ENCODE data around the gene MAGED4.
"Not testable (repeated sequence)": the region's sequence is repeated elsewhere in the genome, so short reads cannot be mapped to it uniquely, and the experiment has no call there.

The MAGED4 gene

DNA sequence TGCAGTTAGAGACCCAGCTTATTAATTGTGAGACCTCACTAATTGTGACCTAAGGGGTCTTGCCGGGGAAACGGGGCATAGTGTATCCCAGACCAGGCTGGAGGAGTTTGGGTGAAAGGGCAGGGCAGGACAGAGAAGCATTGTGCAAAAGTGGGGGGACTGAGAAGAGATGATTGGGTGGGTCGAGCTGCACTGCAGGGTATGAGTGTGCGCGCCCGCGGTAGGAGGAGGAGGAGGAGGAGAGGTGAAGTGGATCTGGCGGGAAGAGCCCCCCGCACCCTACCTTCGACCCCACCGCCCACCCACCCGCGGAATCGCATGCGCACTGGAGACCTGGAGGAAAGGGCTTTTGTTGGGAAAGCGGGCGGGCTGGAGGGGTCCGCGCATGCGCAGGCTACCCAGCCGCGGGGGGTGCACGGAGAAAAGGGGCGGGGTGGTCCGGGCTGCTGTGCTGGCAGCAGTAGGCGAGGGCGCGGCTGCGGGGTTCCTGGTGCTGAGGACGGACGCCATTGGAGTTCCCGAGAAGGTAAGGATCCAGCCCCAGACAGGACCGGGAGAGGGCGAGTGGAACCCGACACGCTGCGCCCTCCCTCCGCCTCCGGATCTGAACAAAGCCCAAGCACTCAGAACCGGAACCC lies at the start of gene MAGED4:
TSS of gene MAGED4 (plus strand) at position 449 of the 638 bp plus-strand sequence. CDS start 1,035 bp downstream, outside the sequence.
- DNase-seq (ENCODE audit: low spot score), result not testable (repeated sequence)

DNA sequence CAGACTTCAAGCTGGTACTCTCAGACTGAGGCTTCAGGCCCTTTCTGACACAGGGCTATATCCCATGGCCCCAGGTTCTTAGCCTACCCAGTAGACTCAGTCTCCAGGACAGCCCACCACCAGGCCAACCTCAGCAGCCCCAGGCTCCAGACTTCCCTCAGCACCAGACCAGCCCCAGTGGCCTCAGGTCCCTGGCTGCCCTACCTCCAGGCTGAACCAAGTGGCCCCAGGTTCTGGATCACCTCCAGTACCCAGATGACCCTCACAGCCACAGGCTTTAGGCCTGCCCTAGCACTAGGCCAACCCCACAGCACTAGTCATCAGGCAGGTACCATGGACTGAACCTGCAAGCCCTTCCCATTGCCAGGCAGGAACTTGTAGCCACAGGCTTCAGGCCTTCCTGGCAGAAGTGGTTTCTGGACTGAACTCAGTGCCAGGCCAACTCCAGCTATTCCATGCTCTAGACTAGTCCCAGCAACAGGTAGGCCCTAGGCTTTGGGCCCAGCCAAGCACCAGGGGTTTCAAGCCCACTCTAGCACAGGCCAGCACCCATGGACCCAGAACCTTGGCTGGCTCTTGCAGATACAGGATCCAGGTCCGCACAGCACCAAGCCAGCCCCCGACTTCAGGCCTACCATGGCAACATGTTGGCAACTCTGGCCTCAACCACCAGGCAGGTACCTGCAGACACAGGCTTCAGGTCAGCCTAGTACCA lies 45.7 kb upstream of the MAGED4 start:
- DNase-seq (ENCODE audit: low spot score), result no peak

GRCh38 chrX:52139545-52139895 lies 45.2 kb upstream of the MAGED4 start:
- DNase-seq (ENCODE audit: low spot score), result no peak

- no peak for DNase-seq (ENCODE audit: low spot score)
These were observed 44.7 kb upstream of the MAGED4 start for GRCh38 chrX:52140020-52140419.

DNA sequence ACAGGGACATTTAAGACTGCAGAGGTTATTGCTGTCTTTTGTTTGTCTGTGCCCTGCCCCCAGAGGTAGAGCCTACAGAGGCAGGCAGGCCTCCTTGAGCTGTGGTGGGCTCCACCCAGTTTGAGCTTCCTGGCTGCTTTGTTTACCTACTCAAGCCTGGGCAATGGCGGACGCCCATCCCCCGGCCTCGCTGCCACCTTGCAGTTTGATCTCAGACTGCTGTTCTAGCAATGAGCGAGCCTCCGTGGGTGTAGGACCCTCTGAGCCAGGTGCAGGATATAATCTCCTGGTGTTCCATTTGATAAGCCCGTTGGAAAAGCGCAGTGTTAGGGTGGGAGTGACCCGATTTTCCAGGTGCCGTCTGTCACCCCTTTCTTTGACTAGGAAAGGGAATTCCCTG lies 34.0 kb upstream of the MAGED4 start:
- DNase-seq (ENCODE audit: low spot score), result not testable (repeated sequence)

GRCh38 chrX:52160140-52160539 lies 24.5 kb upstream of the MAGED4 start:
- DNase-seq (ENCODE audit: low spot score), result not testable (repeated sequence)

DNA sequence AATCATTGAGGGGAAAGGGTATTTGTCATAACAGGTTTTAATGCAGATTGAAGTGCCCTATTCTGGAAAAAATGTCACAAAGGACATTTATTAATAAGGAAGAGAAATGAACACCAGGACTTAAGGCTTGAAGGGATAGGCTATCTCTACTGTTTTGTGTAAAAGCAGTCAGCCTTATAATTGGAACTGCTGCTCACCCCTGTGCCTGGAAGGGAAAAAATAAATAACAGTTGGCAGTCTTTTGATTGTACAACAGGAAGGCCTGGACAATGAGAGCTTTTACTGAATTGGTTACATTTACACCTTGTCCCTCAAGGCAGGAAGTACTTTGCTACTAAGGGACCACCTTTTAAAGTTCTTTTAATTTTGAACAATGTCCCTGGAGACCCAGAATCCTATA lies 17.8 kb upstream of the MAGED4 start:
- DNase-seq (ENCODE audit: low spot score), result no peak

- DNase-seq (ENCODE audit: low spot score), result not testable (repeated sequence)
These were observed 13.6 kb upstream of the MAGED4 start for GRCh38 chrX:52171055-52171454.

DNA sequence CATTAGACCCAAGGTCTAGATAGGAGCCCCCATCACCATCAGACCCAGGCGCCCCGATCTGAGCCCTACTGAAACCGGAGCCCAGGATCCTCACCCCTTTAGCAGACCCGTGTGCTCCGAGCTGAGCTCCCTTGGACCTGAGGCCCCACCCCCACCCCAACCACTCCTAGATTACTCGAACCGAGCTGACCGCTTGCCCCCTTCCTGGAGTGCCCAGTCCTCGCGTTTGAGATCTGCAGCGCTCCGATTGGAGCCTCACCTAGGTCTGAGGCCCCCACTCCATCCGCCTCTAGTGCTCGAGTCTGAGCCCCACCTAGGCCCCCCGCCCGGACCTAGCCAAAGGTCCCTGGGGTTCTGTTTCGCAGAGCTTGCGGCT lies 378 bp downstream of the MAGED4 start:
- DNase-seq (ENCODE audit: low spot score), result not testable (repeated sequence)

GRCh38 chrX:52211405-52211804 lies 26.7 kb downstream of the MAGED4 start:
- DNase-seq (ENCODE audit: low spot score), result not testable (repeated sequence)

DNA sequence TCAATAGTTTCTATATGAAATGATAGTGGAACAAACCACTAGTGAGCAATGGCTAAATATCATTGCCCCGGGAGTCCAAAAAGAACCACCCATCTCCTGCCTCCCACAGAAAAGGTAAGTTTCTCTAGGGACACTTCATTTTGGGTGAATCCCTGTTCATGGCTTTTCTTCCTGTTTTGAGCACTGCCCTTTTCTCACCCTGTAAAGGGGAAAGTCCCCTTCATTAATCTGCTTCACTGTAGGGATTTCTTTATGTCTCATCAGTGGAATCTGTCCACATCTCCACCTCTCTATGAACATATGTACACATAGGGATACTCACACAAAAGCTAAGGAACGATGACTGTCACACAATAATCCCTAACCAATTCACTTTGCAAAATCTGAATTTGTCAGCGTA lies 28.6 kb downstream of the MAGED4 start:
- DNase-seq (ENCODE audit: low spot score), result no peak

DNA sequence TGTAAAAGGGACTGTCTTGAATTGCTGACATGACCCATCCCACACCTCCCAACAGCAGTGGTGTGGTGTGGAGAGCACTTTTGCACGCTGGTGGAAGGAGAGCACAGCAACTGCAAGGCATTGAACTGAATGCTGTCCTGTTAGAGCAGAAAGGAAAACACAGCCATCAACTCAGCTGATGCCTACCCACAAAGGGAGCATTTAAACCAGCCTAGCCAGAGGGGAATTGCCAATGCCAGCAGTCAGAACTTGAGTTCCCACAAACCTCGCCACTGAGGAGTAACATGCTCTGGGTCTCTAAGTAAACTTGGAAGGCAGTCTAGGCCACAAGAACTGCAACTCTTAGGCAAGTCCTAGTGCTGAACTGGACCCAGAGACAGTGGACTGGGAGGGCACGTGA lies 31.9 kb downstream of the MAGED4 start:
- DNase-seq (ENCODE audit: low spot score), result no peak

DNA sequence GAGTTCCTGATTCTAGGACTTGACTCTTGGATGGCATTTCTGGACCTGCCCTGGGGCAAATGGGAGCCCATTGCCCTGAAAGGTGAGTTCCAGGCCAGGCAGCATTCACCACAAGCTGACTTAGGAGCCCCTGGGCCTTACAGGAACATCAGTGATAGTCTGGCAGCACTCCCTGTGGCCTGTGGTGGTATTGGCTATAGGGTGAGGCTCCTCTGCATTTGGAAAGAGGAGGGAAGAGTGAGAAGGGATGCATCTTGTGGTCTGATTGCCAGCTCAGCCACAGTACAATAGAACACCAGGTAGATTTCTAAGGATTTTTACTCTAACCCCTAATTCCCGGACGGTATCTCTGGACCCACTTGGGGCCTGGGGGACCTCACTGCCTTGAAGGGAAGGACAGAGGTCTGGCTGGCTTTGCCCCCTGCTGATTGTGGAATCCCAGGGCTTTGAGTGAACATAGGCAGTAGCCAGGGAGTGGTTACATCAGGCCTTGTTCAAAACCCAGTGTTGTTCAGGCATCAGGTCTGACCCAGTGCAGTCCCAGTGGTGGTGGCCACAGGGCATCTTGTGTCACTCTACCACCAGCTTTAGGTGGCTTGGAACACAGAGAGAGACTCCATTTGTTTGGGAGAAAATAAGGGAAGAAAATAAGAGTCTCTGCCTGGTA lies 32.9 kb downstream of the MAGED4 start:
- no peak for DNase-seq (ENCODE audit: low spot score)

- DNase-seq (ENCODE audit: low spot score), result no peak
These were observed 36.2 kb downstream of the MAGED4 start for GRCh38 chrX:52220936-52221335.
